NK-92 (cell line): ENCODE results near the gene TEF.

Experiments used
- DNase-seq: peaks from one replicate; lab custom pipeline; 2025; ENCODE audit not compliant: unreplicated experiment; lab: John Stamatoyannopoulos, UW

Gene TEF

DNA sequence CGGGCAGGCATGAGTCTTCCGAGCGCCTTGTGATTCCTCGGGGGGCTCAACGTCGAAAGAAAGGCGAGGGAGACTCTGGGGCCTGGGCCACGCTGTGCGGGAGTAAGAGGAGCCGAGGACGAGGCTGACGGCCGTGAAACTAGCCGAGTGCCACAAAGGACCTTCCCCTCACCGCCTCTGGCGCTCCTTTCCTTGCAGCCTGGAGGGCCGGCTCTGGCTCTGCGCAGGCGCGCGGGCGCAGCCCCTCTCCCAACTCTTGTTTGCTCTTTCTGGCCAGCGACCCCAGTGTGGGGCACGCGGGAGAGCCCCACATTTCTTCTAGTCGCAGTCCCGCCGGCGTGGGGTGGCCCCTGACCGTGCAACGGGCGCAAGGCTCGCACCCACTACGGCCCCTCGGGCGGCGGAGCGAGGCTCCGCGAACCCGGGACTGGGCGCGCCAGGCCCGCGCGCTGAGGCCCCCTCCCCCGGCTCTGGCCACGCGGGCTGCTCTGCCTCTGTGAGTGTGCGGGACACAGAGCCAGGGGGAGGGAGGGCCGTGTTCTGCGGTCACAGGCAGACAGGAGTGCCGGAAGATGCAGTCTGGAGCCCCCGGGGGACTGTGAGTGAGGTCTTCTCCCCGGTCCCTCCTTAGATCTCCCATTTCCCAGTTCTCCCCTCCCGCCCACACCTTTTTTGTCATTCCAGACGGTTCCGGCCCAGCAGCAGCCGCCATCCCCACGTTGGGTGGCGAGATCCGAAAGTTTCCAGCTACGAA lies 65.9 kb downstream of the TEF start:
- DNase-seq, result no peak

DNA sequence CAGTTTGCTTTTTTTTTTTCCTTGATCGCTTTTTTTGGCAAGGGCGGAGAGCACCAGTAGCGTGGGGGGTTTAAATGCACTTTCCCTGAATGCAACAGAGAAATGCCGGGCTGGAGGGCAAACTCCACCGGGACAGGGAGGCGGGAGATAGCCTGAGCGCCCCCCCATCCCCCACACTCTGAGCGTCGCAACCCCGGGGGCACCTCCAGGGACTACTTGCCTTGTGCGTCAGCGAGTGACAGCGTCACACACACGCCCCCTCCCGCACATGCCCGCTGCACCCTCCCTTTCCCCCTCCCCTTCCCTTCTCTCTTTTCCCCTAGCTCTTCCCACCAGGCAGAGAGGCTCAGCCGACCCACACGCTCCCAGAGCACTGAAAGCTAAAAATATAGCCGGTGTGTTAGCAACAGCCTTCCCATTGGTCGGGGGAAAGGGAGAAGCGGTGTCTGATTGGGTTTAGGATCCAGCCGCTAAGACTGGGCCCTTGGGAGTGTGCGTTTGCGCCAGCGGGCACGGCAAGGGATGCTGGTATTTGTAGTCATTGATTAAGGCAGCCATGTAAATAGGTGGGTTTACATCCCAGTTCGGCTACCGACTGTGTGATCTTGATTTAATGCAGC lies 66.6 kb downstream of the TEF start:
- DNase-seq, result peak; percentile 38
